IMR-90 (cell line): ENCODE results near the gene TOP2B. TPM values are rescaled to one million over a fixed set of nuclear protein-coding genes. Genes with fewer than 3 reads are reported as not detected.

Experiments used
- ATAC-seq: fragments of 200-7000 bp; cut with Tn5 transposase; 2 replicates; pipeline ENCODE4 v1.9.1; 2020; ENCODE audit warnings: low read depth, mild to moderate bottlenecking, moderate library complexity
- BruUV-seq: library from RNA; stranded (reverse); fragments of 400-500 nt; replicated peaks from 2 replicates; lab custom pipeline; 2021; lab: Mats Ljungman, UMichigan
- CTCF ChIA-PET: fragments of 300-600 bp; formaldehyde crosslinking; extraction: SDS; loops from one replicate; lab custom pipeline; 2021; ENCODE audit warnings: antibody characterized with exemption; lab: Yijun Ruan, JAX
- POLR2A ChIA-PET: fragments of 300-600 bp; sonication (Branson Sonifier 250); formaldehyde crosslinking; loops from one replicate; lab custom pipeline; 2022; ENCODE audit warnings: antibody characterized with exemption; ENCODE audit not compliant: unreplicated experiment; lab: Charles Lee
- DNase-seq: peaks from one replicate; pipeline ENCODE4 v3.0.0; 2013
- H2AFZ ChIP-seq: replicated peaks from 2 replicates; pipeline ENCODE3; 2013; ENCODE audit warnings: low read length, mild to moderate bottlenecking; ENCODE audit not compliant: poor library complexity
- H2AK5ac ChIP-seq: 2 replicates; pipeline ENCODE4 v1.6.1; 2013; ENCODE audit warnings: low read depth, low read length, inconsistent platforms
- H2AK9ac ChIP-seq: replicated peaks from 2 replicates; pipeline ENCODE3; 2013; ENCODE audit warnings: mild to moderate bottlenecking, low read depth, low read length, moderate library complexity; ENCODE audit not compliant: poor library complexity
- H2BK120ac ChIP-seq: 2 replicates; pipeline ENCODE4 v1.6.1; 2013; ENCODE audit warnings: low read depth, low read length, inconsistent platforms
- H2BK15ac ChIP-seq: 3 replicates; pipeline ENCODE4 v1.6.1; 2013; ENCODE audit warnings: low read depth, low read length, inconsistent platforms
- H2BK20ac ChIP-seq: 2 replicates; pipeline ENCODE4 v1.6.1; 2013; ENCODE audit warnings: low read depth, mild to moderate bottlenecking, inconsistent platforms, low read length, moderate library complexity
- H2BK5ac ChIP-seq: 2 replicates; pipeline ENCODE4 v1.6.1; 2013; ENCODE audit warnings: mild to moderate bottlenecking, low read depth, low read length, inconsistent platforms; ENCODE audit not compliant: poor library complexity, severe bottlenecking
- H3K14ac ChIP-seq: replicated peaks from 2 replicates; pipeline ENCODE4 v1.6.1; 2013; ENCODE audit warnings: low read depth, low read length, inconsistent platforms
- H3K18ac ChIP-seq: 2 replicates; pipeline ENCODE4 v1.6.1; 2013; ENCODE audit warnings: low read depth, low read length, control low read depth
- H3K23ac ChIP-seq: 2 replicates; pipeline ENCODE4 v1.6.1; 2013; ENCODE audit warnings: low read depth, low read length, inconsistent platforms
- H3K27ac ChIP-seq: 2 replicates; pipeline ENCODE4 v1.5.1; 2013; ENCODE audit warnings: mild to moderate bottlenecking, control low read depth, low read length; ENCODE audit not compliant: insufficient read depth
- H3K27me3 ChIP-seq: 2 replicates; pipeline ENCODE4 v1.6.1; 2013; ENCODE audit warnings: low read length; ENCODE audit not compliant: control insufficient read depth, insufficient read depth
- H3K36me3 ChIP-seq: 2 replicates; pipeline ENCODE4 v1.6.1; 2013; ENCODE audit warnings: low read length, mixed read lengths; ENCODE audit not compliant: control insufficient read depth, insufficient read depth
- H3K4ac ChIP-seq: 2 replicates; pipeline ENCODE4 v1.6.1; 2013; ENCODE audit warnings: low read depth, low read length, inconsistent platforms
- H3K4me1 ChIP-seq: 2 replicates; pipeline ENCODE4 v1.6.1; 2013; ENCODE audit warnings: low read length, mixed read lengths; ENCODE audit not compliant: control insufficient read depth, insufficient read depth
- H3K4me2 ChIP-seq: 2 replicates; pipeline ENCODE4 v1.6.1; 2013; ENCODE audit warnings: low read depth, mild to moderate bottlenecking, control low read depth, low read length, moderate library complexity
- H3K4me3 ChIP-seq: 2 replicates; pipeline ENCODE4 v1.5.1; 2013; ENCODE audit warnings: low read depth, mild to moderate bottlenecking, control low read depth, low read length, moderate library complexity; ENCODE audit not compliant: insufficient read depth
- H3K56ac ChIP-seq: 2 replicates; pipeline ENCODE4 v1.6.1; 2013; ENCODE audit warnings: low read length, inconsistent platforms; ENCODE audit not compliant: insufficient read depth; ENCODE audit errors: extremely low read depth
- H3K79me1 ChIP-seq, 2 experiments: 2 replicates each; pipeline ENCODE4 v1.6.1; 2013; ENCODE audit warnings: low read length in 2 of 2, inconsistent platforms in 1 of 2, low read depth in 1 of 2
- H3K9ac ChIP-seq: 2 replicates; pipeline ENCODE4 v1.6.1; 2013; ENCODE audit warnings: low read depth, low read length, control low read depth
- H3K9me1 ChIP-seq: 2 replicates; pipeline ENCODE4 v1.6.1; 2013; ENCODE audit warnings: low read length, inconsistent platforms; ENCODE audit not compliant: insufficient read depth
- H3K9me3 ChIP-seq: 2 replicates; pipeline ENCODE4 v1.6.1; 2013; ENCODE audit warnings: low read length; ENCODE audit not compliant: control insufficient read depth, insufficient read depth
- H4K20me1 ChIP-seq: 2 replicates; pipeline ENCODE4 v1.6.1; 2013; ENCODE audit warnings: low read length, inconsistent platforms; ENCODE audit not compliant: insufficient read depth
- H4K5ac ChIP-seq: 2 replicates; pipeline ENCODE4 v1.6.1; 2013; ENCODE audit warnings: mild to moderate bottlenecking, low read depth, low read length, control low read depth
- H4K8ac ChIP-seq, 2 experiments: 2 replicates each; pipeline ENCODE4 v1.6.1; 2013; ENCODE audit warnings: low read depth in 2 of 2, low read length in 2 of 2, control low read depth in 1 of 2, inconsistent platforms in 1 of 2
- H4K91ac ChIP-seq: 2 replicates; pipeline ENCODE4 v1.6.1; 2013; ENCODE audit warnings: low read depth, low read length, inconsistent platforms; ENCODE audit not compliant: insufficient read depth
- CEBPB ChIP-seq: IDR thresholded peaks from 2 replicates; pipeline ENCODE4 v1.6.1; 2012; ENCODE audit warnings: low read depth, low read length, improper control_type of control experiment
- MXI1 ChIP-seq: IDR thresholded peaks from 2 replicates; pipeline ENCODE4 v1.6.1; 2012; ENCODE audit warnings: low read depth, mild to moderate bottlenecking, low read length, moderate library complexity, borderline replicate concordance
- NFE2L2 ChIP-seq: fragments of 150-350 bp; IDR thresholded peaks from 2 replicates; pipeline ENCODE4 v1.6.1; 2016; ENCODE audit warnings: low read depth, mild to moderate bottlenecking, low read length
- POLR2A ChIP-seq: IDR thresholded peaks from 2 replicates; pipeline ENCODE4 v1.6.1; 2012; ENCODE audit warnings: mild to moderate bottlenecking, low read depth, low read length
- RAD21 ChIP-seq: IDR thresholded peaks from 2 replicates; pipeline ENCODE4 v1.6.1; 2012; ENCODE audit warnings: low read length, improper control_type of control experiment
- SMC3 ChIP-seq: fragments of 150-350 bp; IDR thresholded peaks from 2 replicates; pipeline ENCODE4 v1.6.1; 2016; ENCODE audit warnings: low read depth, mild to moderate bottlenecking, antibody characterized with exemption, low read length, moderate library complexity
- WGBS, 2 experiments: methylation state at CpG; one replicate each; pipeline versions ENCODE4 v1.1.5 to v1.1.7; 2013; ENCODE audit warnings: missing lambda C conversion rate in 2 of 2; ENCODE audit not compliant: insufficient read length in 1 of 2; ENCODE audit errors: extremely low coverage in 2 of 2; 5-methylcytosine and 5-hydroxymethylcytosine counted together
- dilution Hi-C: fragments of 300-500 bp; cut with HindIII; formaldehyde crosslinking; loops from one replicate; pipeline ENCODE4 v1.14.3; 2018; ENCODE audit warnings: low sequenced_read_pairs; ENCODE audit not compliant: unreplicated experiment
- in situ Hi-C: fragments of 300-500 bp; cut with MboI; formaldehyde crosslinking; loops from 3 replicates; pipeline ENCODE4 v1.14.3; 2019; ENCODE audit warnings: low sequenced_read_pairs, inconsistent platforms, mixed read lengths
- intact Hi-C: fragments of 100-400 bp; cut with micrococcal nuclease; formaldehyde crosslinking; loops from 2 replicates; pipeline ENCODE4 v1.10.0; 2022
- polyA plus RNA-seq, 3 experiments: library from polyadenylated mRNA; depleted of rRNA; stranded (reverse); fragments of >200 nt; gene quantifications; 2 replicates each; pipeline ENCODE4 v1.2.3, GENCODE V29; 2012; ENCODE audit warnings: low replicate concordance in 1 of 3
- total RNA-seq: library from RNA; depleted of rRNA; stranded (reverse); fragments of >200 nt; gene quantifications from 2 replicates; pipeline ENCODE4 v1.2.3, GENCODE V29; 2012
- TF ChIP-seq, protein P1 (sequence below): fragments of 150-350 bp; IDR thresholded peaks from 2 replicates; pipeline ENCODE4 v1.6.1; 2016; ENCODE audit warnings: low read depth, mild to moderate bottlenecking, low read length, moderate library complexity, borderline replicate concordance
- TF ChIP-seq, protein P2 (sequence below): conservative IDR thresholded peaks from 2 replicates; pipeline ENCODE4 v1.5.1; 2012; ENCODE audit warnings: mild to moderate bottlenecking, low read depth, low read length, improper control_type of control experiment

Gene TOP2B
- total and polyA plus RNA-seq, 2 of the 4 experiments (the other 2 are of a cell fraction) = 45.5 to 53.4 TPM

- BruUV-seq = no TSS peak
- Histone ChIP-seq H4K91ac (0 out of 2 replicates have a peak overlapping the region, but pooled peaks have one; percentile 26), H3K9ac (peak overlapping the region; percentile 38; the same call in 1 of the 2 replicates), H3K18ac (peak overlapping the region; percentile 76; the same call in 1 of the 2 replicates), H2AK5ac (no peak overlapping the region), H2BK5ac (peak overlapping the region; percentile 72), H2BK15ac (peak overlapping the region; percentile 62; the same call in 1 of the 3 replicates), H2BK20ac (peak overlapping the region; percentile 41; the same call in 1 of the 2 replicates), H3K14ac (peak overlapping the region; percentile 67), H3K4me2 (peak overlapping the region; percentile 20; the same call in 1 of the 2 replicates), H2AFZ (peak overlapping the region; percentile 72), H3K4me1 (peaks cover 3% of the 10 kb centered on the region), H4K20me1 (no peaks in the 10 kb centered on the region), H4K5ac (peak overlapping the region; percentile 61; the same call in 1 of the 2 replicates), H3K23ac (0 out of 2 replicates have a peak overlapping the region, but pooled peaks have one; percentile 6), H3K36me3 (peaks cover 4% of the 10 kb centered on the region; the same call in 1 of the 2 replicates), H3K79me1 (no peaks in the 10 kb centered on the region), H3K4ac (peak overlapping the region; percentile 56), H2AK9ac (no peak overlapping the region), H3K4me3 (no peak overlapping the region), H3K27me3 (no peaks in the 10 kb centered on the region), H3K9me3 (no peaks in the 10 kb centered on the region), H2BK120ac (peak overlapping the region; percentile 42; the same call in 1 of the 2 replicates), H4K8ac (peak overlapping the region in 1 of 2 experiments; percentile 75; a peak in 2 of 4 replicates), H3K56ac (peak overlapping the region; percentile 42; the same call in 1 of the 2 replicates), H3K9me1 (peaks cover 5% of the 10 kb centered on the region; the same call in 1 of the 2 replicates), H3K27ac (0 out of 2 replicates have a peak overlapping the region, but pooled peaks have one; percentile 12)
- dilution Hi-C loops (no loop called here), in situ Hi-C loops (loop anchor here (10.0 to 25.0 kb wide), 2 partner anchors 818 to 1330 kb away; no protein-coding TSS in a partner anchor), intact Hi-C loops (loop anchor here (1.0 to 10.0 kb wide), 2 partner anchors 1328 to 1593 kb away; no protein-coding TSS in a partner anchor)
- ATAC-seq = peak; percentile 81
- 40% methylated on average over 1 of the region's 3 CpGs; no CpG with 5 or more reads in 1 of the 2 experiments for WGBS, 2 experiments
- CTCF ChIA-PET = interaction anchor here (0.6 to 2.7 kb wide), 11 partner anchors 10 to 1327 kb away, joined by 3 to 10 read pairs (median 3); no protein-coding TSS in a partner anchor
- POLR2A ChIA-PET = no interaction called here
- DNase-seq = peak; percentile 78
- TF ChIP-seq RAD21 (peak; percentile 70), CEBPB (no peak), SMC3 (peak; percentile 46), MXI1 (no peak), NFE2L2 (peak; percentile 81), POLR2A (no peak; the same call in 1 of the 2 replicates)
- TF ChIP-seq, protein P1, sequence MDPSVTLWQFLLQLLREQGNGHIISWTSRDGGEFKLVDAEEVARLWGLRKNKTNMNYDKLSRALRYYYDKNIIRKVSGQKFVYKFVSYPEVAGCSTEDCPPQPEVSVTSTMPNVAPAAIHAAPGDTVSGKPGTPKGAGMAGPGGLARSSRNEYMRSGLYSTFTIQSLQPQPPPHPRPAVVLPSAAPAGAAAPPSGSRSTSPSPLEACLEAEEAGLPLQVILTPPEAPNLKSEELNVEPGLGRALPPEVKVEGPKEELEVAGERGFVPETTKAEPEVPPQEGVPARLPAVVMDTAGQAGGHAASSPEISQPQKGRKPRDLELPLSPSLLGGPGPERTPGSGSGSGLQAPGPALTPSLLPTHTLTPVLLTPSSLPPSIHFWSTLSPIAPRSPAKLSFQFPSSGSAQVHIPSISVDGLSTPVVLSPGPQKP = no peak
- TF ChIP-seq, protein P2, sequence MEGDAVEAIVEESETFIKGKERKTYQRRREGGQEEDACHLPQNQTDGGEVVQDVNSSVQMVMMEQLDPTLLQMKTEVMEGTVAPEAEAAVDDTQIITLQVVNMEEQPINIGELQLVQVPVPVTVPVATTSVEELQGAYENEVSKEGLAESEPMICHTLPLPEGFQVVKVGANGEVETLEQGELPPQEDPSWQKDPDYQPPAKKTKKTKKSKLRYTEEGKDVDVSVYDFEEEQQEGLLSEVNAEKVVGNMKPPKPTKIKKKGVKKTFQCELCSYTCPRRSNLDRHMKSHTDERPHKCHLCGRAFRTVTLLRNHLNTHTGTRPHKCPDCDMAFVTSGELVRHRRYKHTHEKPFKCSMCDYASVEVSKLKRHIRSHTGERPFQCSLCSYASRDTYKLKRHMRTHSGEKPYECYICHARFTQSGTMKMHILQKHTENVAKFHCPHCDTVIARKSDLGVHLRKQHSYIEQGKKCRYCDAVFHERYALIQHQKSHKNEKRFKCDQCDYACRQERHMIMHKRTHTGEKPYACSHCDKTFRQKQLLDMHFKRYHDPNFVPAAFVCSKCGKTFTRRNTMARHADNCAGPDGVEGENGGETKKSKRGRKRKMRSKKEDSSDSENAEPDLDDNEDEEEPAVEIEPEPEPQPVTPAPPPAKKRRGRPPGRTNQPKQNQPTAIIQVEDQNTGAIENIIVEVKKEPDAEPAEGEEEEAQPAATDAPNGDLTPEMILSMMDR = peak; percentile 51
Observed at GRCh38 chr3:25592510-25592968, 72.2 kb downstream of the TOP2B start.
